ENCODE results near the gene CIAO2A.
A peak's percentile ranks its signal among the peaks of the same experiment; 100 is the strongest.

DNA sequence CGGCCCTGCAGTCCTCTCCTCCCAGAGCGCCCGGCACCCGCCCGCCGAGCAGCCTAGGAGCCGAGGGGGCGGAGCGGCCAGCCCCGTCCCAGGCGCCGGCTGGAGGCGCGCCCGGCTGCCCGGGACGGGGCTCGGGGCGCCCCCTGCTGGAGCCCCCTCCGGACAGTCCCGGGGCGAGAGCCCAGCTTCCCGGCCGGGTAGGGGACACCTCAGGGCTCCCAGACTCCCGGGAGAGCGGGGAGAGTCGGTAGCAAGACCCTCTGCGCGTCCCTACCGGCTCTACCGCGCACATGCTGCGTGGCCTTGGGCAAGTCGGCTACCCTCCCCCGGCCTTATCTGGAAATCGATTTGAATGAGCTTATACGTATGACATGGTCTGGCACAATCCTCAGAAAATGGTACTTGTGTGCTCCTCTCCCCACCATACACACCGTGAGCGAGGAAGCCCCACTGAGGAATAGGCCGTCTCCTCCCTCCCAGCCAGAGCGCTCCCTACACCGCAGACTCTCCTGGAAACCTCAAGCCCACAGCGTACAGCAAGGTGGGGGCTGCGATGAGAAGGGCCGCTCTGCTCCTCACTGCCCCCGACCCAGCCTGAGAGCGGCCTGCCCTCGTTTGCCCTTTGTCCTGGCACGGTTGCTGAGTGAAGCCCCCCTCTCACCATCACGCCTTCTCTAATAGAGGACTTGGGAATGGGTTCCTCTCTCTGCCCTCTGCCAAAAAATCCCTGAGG, 47.1 kb downstream of the CIAO2A start, which contains the start of gene DAPK2:
- TF ChIP-seq, protein P1, sequence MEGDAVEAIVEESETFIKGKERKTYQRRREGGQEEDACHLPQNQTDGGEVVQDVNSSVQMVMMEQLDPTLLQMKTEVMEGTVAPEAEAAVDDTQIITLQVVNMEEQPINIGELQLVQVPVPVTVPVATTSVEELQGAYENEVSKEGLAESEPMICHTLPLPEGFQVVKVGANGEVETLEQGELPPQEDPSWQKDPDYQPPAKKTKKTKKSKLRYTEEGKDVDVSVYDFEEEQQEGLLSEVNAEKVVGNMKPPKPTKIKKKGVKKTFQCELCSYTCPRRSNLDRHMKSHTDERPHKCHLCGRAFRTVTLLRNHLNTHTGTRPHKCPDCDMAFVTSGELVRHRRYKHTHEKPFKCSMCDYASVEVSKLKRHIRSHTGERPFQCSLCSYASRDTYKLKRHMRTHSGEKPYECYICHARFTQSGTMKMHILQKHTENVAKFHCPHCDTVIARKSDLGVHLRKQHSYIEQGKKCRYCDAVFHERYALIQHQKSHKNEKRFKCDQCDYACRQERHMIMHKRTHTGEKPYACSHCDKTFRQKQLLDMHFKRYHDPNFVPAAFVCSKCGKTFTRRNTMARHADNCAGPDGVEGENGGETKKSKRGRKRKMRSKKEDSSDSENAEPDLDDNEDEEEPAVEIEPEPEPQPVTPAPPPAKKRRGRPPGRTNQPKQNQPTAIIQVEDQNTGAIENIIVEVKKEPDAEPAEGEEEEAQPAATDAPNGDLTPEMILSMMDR (IDR thresholded peaks at IDR 0.05), result peak; percentile 69 to 92 (median 80)
- no peak for TF ChIP-seq POLR2AphosphoS5 (IDR thresholded peaks at IDR 0.05)
